Parathyroid adenoma (tissue), 2 donors: ENCODE results near the gene LYAR.
"Not testable (repeated sequence)": the region's sequence is repeated elsewhere in the genome, so short reads cannot be mapped to it uniquely, and the experiment has no call there.

Experiments used
- H2AFZ ChIP-seq: fragments of 300-600 bp; sonication (generic); one replicate; pipeline ENCODE4 v1.7.0; 2017; ENCODE audit warnings: antibody characterized with exemption, mild to moderate bottlenecking
- H3K27ac ChIP-seq: fragments of 300-600 bp; sonication (generic); one replicate; pipeline ENCODE4 v1.7.0; 2017
- H3K27me3 ChIP-seq: fragments of 300-600 bp; sonication (generic); one replicate; pipeline ENCODE4 v1.7.0; 2017; ENCODE audit warnings: low read length; ENCODE audit not compliant: control insufficient read depth, insufficient read depth
- H3K36me3 ChIP-seq: fragments of 300-600 bp; sonication (generic); one replicate; pipeline ENCODE4 v1.7.0; 2017; ENCODE audit warnings: low read length; ENCODE audit not compliant: control insufficient read depth, insufficient read depth
- H3K4me1 ChIP-seq: fragments of 300-600 bp; sonication (generic); one replicate; pipeline ENCODE4 v1.7.0; 2017; ENCODE audit warnings: control low read depth
- H3K4me2 ChIP-seq: fragments of 300-600 bp; sonication (generic); one replicate; pipeline ENCODE4 v1.7.0; 2017; ENCODE audit warnings: low read length
- H3K4me3 ChIP-seq: fragments of 300-600 bp; sonication (generic); one replicate; pipeline ENCODE4 v1.7.0; 2017; ENCODE audit warnings: low read depth, low read length
- H3K79me2 ChIP-seq: fragments of 300-600 bp; sonication (generic); one replicate; pipeline ENCODE4 v1.7.0; 2017; ENCODE audit warnings: control low read depth
- H3K9ac ChIP-seq: fragments of 300-600 bp; sonication (generic); one replicate; pipeline ENCODE4 v1.7.0; 2017; ENCODE audit warnings: mild to moderate bottlenecking
- H3K9me3 ChIP-seq: fragments of 300-600 bp; sonication (generic); one replicate; pipeline ENCODE4 v1.7.0; 2017; ENCODE audit warnings: low read length; ENCODE audit not compliant: control insufficient read depth
- TF ChIP-seq, protein P1 (sequence below): fragments of 300-600 bp; sonication (generic); IDR thresholded peaks from one replicate; pipeline ENCODE4 v1.7.0; 2017; ENCODE audit warnings: antibody characterized with exemption, mild to moderate bottlenecking
- donor health status: primary hyperparathyroidism.

The LYAR gene

DNA sequence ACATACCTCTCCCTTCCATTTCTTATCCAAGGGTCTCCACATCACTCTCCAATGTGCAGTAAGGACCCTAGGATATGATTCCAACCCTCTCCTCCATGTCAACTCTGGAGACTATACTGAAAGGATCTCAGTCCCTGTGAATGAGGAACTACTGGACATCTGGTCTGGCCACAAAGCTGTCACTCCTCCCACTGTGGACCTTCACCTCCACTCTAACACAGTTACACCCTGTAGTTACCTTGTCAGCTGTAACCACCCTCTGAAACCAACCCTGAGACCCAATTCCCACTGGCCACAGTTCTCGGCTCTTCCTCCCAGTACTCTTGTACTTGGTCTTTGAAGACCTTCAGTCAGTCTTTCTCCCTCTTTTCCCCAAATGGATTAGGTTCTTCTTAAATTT lies 44.8 kb downstream of the LYAR start:
- peaks cover 3% of the 10 kb centered on the region for H3K4me1 ChIP-seq
- no peaks in the 10 kb centered on the region for H3K36me3 ChIP-seq
- H3K79me2 ChIP-seq: no peaks in the 10 kb centered on the region
- H3K27ac ChIP-seq: no peak overlapping the region
- H3K27me3 ChIP-seq: no peaks in the 10 kb centered on the region
- no peak overlapping the region for H3K4me3 ChIP-seq
- H3K9me3 ChIP-seq: no peaks in the 10 kb centered on the region
- no peak overlapping the region for H3K9ac ChIP-seq
- TF ChIP-seq, protein P1, sequence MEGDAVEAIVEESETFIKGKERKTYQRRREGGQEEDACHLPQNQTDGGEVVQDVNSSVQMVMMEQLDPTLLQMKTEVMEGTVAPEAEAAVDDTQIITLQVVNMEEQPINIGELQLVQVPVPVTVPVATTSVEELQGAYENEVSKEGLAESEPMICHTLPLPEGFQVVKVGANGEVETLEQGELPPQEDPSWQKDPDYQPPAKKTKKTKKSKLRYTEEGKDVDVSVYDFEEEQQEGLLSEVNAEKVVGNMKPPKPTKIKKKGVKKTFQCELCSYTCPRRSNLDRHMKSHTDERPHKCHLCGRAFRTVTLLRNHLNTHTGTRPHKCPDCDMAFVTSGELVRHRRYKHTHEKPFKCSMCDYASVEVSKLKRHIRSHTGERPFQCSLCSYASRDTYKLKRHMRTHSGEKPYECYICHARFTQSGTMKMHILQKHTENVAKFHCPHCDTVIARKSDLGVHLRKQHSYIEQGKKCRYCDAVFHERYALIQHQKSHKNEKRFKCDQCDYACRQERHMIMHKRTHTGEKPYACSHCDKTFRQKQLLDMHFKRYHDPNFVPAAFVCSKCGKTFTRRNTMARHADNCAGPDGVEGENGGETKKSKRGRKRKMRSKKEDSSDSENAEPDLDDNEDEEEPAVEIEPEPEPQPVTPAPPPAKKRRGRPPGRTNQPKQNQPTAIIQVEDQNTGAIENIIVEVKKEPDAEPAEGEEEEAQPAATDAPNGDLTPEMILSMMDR: no peak
- no peak overlapping the region for H3K4me2 ChIP-seq
- H2AFZ ChIP-seq: no peak overlapping the region

DNA sequence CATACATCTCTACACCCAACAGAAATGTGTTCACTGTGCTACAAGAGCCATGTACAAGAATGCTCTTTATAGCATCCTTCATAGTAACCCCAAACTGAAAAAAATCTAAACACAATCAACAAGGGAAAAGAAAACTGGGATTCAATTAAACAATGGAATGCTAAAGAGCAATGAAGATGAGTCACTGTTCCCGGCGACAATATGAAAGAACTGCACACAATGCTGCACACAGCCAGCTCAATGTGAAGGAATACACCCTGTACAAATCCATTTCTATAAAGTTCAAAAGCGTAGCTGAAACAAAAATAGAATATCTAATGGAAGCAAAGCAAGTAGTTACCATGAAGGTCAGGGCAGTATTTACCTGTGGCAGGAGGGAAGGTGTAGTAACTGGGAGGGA lies 50.4 kb downstream of the LYAR start:
- H3K9me3 ChIP-seq, H3K79me2 ChIP-seq, H3K9ac ChIP-seq, H3K4me1 ChIP-seq, H3K36me3 ChIP-seq, H2AFZ ChIP-seq, H3K27me3 ChIP-seq, H3K4me2 ChIP-seq, H3K4me3 ChIP-seq, H3K27ac ChIP-seq: not testable (repeated sequence)

DNA sequence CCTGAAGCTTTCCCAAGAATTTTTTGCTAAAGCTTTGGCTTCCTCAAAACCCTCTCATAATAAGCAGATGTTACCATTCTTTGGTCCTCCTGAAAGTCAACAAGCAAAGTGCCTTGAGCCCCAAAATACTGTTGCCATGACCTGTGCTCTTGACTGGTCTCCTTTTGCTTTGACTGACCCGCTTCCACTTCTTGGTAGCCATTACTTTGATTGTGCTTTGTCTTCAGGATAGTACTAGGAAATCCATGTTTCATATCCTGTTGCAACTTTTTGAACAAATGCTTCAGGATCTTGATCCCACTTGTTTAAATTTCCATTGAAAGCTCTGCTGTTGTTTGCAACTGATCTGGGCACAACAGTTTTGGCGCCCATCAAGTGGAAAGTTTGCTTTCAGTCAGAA lies 56.3 kb downstream of the LYAR start:
- TF ChIP-seq, protein P1: no peak

DNA sequence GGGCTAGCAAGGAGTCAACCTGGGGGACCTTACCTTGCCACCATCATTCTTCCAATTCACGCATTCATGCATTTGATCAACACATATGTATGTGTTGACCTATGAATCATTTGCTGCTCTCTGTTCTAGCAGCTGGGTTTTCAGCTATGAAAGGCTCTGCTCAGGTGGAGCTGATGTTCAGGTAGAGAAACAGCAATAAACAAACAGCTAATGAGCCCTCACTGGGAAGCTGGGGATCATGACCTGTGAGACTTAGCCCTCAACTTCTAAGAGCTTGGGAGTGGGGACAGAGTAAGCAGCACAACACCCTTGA lies 61.6 kb downstream of the LYAR start:
- Histone ChIP-seq H3K4me1 (no peaks in the 10 kb centered on the region), H3K4me2 (no peak overlapping the region), H2AFZ (no peak overlapping the region), H3K9ac (no peak overlapping the region), H3K27me3 (no peaks in the 10 kb centered on the region), H3K79me2 (no peaks in the 10 kb centered on the region), H3K4me3 (no peak overlapping the region), H3K36me3 (no peaks in the 10 kb centered on the region), H3K27ac (no peak overlapping the region), H3K9me3 (no peaks in the 10 kb centered on the region)
- TF ChIP-seq, protein P1: no peak

More for the DNA sequence above, 56.3 kb downstream of the LYAR start:
- no peak overlapping the region for H3K27ac ChIP-seq
- H2AFZ ChIP-seq: no peak overlapping the region
- no peaks in the 10 kb centered on the region for H3K79me2 ChIP-seq
- H3K4me1 ChIP-seq: no peaks in the 10 kb centered on the region
- H3K4me3 ChIP-seq: no peak overlapping the region
- H3K4me2 ChIP-seq: no peak overlapping the region
- no peaks in the 10 kb centered on the region for H3K27me3 ChIP-seq
- no peak overlapping the region for H3K9ac ChIP-seq
- no peaks in the 10 kb centered on the region for H3K9me3 ChIP-seq
- H3K36me3 ChIP-seq: no peaks in the 10 kb centered on the region

DNA sequence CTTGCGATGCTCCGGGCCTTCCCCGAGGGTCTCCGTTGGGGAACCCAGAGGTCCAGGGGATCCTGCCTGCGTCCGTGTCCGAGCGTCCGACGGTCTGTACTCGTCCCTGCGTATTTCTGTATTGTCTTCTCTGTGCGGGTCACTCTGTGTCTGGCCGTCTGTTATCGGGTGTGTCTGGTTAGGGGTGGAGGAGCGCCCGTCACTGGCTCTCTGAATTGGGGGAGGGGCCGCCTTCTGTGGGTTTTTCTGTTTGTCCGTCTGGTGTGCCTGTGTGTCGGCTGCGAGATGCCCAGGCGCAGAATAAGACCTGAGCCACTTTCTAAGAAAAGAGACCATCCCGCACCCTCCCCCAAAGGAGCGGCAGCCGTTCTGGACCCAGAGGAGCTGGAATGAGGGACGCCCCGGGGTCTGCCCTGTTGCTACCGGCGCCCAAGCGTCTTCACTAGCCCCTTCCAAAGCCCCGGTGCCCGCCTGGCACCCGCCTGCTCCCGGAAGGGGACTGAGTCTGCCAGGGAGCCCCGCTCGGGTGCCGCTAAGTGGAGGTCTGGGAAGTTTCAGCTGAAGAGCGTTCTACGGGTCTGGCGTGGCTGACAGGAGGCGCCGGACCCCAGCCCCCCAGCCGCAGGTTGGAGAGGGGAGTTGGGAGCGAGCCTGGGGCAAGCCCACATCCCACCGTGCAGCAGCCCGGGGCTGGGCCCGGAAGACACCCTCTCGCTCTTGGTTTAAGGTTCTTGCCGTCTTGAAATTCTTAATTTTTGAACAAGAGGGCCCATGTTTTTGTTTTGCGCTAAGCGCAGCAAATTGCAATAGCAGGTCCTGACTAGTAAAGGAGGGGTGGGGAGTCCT lies 62.2 kb downstream of the LYAR start:
- no peaks in the 10 kb centered on the region for H3K4me1 ChIP-seq
- H3K9ac ChIP-seq: no peak overlapping the region
- H3K27ac ChIP-seq: no peak overlapping the region
- no peaks in the 10 kb centered on the region for H3K36me3 ChIP-seq
- H2AFZ ChIP-seq: no peak overlapping the region
- no peak overlapping the region for H3K4me3 ChIP-seq
- H3K79me2 ChIP-seq: no peaks in the 10 kb centered on the region
- H3K27me3 ChIP-seq: no peaks in the 10 kb centered on the region
- H3K9me3 ChIP-seq: no peaks in the 10 kb centered on the region
- no peak overlapping the region for H3K4me2 ChIP-seq
- TF ChIP-seq, protein P1: no peak
